Kidney epithelial cell (primary cell): ENCODE results near the gene HAAO. TPM values are rescaled to one million over a fixed set of nuclear protein-coding genes. Genes with fewer than 3 reads are reported as not detected.

ENCODE experiments used
- DNase-seq: peaks from one replicate; pipeline ENCODE4 v3.0.0-alpha.2; 2010; ENCODE audit warnings: low read depth
- H3K27me3 ChIP-seq: 2 replicates; pipeline ENCODE4 v1.6.0; 2011; ENCODE audit warnings: low read length; ENCODE audit not compliant: control insufficient read depth, insufficient read depth
- H3K36me3 ChIP-seq: 2 replicates; pipeline ENCODE4 v1.5.1; 2011; ENCODE audit warnings: low read length; ENCODE audit not compliant: control insufficient read depth, insufficient read depth
- H3K4me3 ChIP-seq: 2 replicates; pipeline ENCODE4 v1.5.1; 2011; ENCODE audit warnings: low read depth, mild to moderate bottlenecking, control low read depth, low read length
- CTCF ChIP-seq: IDR thresholded peaks from 2 replicates; pipeline ENCODE4 v1.5.1; 2011; ENCODE audit warnings: mild to moderate bottlenecking, moderate library complexity, low read length, control low read depth, inconsistent platforms; ENCODE audit not compliant: insufficient read depth, poor library complexity, severe bottlenecking
- total RNA-seq: library from RNA; depleted of rRNA; stranded (reverse); fragments of >200 nt; gene quantifications from 2 replicates; pipeline ENCODE4 v1.2.3, GENCODE V29; 2015

HAAO gene
- total RNA-seq, 1 donor from 2014 or later = 1.5 TPM

GRCh38 chr2:42786561-42787345, 5.6 kb downstream of the HAAO start:
- TF ChIP-seq CTCF = no peak
- H3K27me3 ChIP-seq = peaks cover 2% of the 10 kb centered on the region
- DNase-seq = no peak
- H3K36me3 ChIP-seq = no peaks in the 10 kb centered on the region
- H3K4me3 ChIP-seq = no peak overlapping the region

GRCh38 chr2:42784204-42784880, 8.0 kb downstream of the HAAO start:
- no peaks in the 10 kb centered on the region for H3K36me3 ChIP-seq
- no peak overlapping the region for H3K4me3 ChIP-seq
- H3K27me3 ChIP-seq = no peaks in the 10 kb centered on the region
- DNase-seq = no peak
- no peak for TF ChIP-seq CTCF

- H3K36me3 ChIP-seq = no peaks in the 10 kb centered on the region
- TF ChIP-seq CTCF = no peak
- DNase-seq = no peak
- H3K27me3 ChIP-seq = no peaks in the 10 kb centered on the region
- no peak overlapping the region for H3K4me3 ChIP-seq
Measured at GRCh38 chr2:42783511-42783910, 8.9 kb downstream of the HAAO start.

GRCh38 chr2:42781181-42781580, 11.2 kb downstream of the HAAO start:
- Histone ChIP-seq H3K4me3 (no peak overlapping the region), H3K36me3 (no peaks in the 10 kb centered on the region), H3K27me3 (no peaks in the 10 kb centered on the region)
- no peak for DNase-seq
- TF ChIP-seq CTCF = no peak

- no peak for DNase-seq
- Histone ChIP-seq H3K27me3 (no peaks in the 10 kb centered on the region), H3K4me3 (no peak overlapping the region), H3K36me3 (no peaks in the 10 kb centered on the region)
- TF ChIP-seq CTCF = no peak
Measured at GRCh38 chr2:42777883-42778805, 14.2 kb downstream of the HAAO start.
